HG03095 (cell line): Measurements from ENCODE around the gene TMEM232.
"Not testable (repeated sequence)": the region's sequence is repeated elsewhere in the genome, so short reads cannot be mapped to it uniquely, and the experiment has no call there.

Experiments
- ATAC-seq: cut with Tn5 transposase; IDR thresholded peaks from one replicate; pipeline ENCODE4 v1.9.1; 2021; ENCODE audit warnings: moderate library complexity; ENCODE audit not compliant: unreplicated experiment

Gene TMEM232

DNA sequence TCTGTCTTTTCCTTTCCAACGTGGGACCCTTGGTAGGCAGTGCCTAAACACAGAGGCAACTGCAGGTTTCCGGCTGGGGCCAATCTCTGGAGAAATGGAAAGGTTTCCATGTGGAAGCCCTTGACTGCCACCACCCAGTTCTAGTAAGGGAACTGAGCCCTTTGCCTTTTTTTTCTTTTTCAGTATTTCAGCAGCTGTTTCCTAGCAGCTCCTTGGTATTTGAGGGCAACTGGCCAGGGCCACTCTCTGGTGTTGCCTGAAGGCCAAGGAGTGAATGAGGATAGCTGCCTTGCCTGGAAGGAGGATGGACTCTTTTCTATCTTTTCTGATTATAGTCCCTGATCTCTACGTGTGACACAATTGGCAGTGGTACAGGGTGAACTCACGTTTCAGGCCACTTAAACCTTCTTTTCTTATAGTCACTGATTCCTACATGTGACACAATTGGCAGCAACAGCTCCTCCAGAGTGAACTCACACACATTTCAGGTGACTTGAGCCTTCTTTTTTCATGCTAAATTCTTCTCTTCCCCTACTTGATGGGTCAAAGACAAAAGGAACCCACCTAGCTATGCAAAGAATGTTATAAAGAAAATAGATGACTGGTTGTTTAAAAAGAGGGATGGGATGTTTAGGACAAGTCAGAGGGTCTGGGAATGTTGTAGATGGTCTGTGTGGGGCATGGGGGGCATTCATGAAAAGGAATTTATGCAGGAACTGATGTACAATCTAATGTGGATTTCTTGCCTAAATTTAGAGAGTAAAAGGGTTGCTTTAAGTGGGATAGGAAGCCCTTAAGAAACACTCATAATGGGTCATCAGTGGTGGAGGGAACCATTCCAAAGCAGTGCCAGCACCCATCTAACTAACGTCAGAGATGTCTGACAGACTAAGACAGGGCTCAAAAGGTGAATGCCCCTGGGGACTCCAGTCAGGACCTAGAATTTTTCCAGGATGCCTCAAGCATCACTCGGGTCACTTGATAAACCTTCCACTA is 190.1 kb downstream of the TMEM232 start:
- no peak for ATAC-seq

DNA sequence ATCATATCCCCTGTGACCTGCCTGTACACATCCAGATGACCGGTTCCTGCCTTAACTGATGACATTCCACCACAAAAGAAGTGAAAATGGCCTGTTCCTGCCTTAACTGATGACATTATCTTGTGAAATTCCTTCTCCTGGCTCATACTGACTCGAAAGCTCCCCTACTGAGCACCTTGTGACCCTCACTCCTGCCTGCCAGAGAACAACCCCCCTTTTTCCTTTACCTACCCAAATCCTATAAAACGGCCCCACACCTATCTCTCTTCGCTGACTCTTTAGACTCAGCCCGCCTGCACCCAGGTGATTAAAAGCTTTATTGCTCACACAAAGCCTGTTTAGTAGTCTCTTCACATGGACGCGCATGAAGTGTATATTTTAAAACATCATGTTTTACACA is 191.3 kb downstream of the TMEM232 start:
- not testable (repeated sequence) for ATAC-seq

DNA sequence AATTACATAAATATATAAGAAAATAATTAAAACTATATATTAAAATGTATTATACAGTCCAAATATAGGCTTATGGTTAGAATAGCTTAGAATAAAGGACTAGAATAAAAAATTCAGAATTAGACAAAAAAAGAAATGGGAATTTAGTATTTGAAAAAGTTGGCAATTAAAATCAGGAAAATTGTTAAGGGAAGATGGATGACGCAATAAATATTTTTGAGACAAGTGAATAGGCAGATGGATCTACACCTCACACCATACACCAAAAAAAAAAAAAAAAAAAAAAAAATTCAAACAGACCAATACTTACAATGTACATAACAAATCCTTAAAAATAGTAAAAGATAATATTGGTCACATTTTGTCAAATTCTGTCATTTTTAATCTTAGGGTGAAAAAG is 200.7 kb downstream of the TMEM232 start:
- ATAC-seq, result no peak

DNA sequence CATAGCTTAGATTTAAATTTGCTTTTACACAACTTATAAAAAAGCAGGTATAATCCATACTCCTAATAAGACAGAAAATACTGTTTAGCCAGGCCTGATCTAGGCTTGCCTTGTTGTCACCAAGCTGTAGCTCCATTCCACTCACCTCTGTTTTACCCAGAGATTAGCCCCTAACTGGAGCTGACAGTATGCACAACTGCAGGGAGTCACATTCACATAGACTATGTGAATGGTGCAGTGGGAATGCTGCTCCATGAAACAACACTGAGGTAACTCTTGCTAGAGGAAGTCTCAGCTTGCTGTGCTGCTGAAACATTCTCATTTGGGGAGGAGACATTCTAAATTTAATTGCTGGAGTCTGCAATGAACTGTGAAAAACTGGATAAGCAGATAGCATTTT is 209.1 kb downstream of the TMEM232 start:
- ATAC-seq, result no peak

DNA sequence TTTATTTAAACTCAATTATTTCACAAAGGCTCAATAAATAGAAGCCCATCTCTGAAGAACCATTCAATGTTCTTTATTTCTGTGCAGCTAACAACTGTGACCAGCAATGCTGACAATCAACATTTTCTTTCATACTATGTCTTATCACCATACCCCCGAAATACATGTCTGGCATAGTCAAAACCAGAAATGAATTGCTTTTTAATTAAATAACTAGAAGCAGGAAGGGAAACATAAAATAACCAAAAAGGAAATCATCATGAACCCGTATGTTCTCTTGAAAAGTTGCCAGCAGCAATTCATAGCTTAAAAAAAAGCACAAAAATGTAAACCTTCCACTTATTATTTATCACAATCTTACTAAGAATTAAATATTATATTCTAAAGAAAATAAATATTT is 212.4 kb downstream of the TMEM232 start:
- no peak for ATAC-seq

DNA sequence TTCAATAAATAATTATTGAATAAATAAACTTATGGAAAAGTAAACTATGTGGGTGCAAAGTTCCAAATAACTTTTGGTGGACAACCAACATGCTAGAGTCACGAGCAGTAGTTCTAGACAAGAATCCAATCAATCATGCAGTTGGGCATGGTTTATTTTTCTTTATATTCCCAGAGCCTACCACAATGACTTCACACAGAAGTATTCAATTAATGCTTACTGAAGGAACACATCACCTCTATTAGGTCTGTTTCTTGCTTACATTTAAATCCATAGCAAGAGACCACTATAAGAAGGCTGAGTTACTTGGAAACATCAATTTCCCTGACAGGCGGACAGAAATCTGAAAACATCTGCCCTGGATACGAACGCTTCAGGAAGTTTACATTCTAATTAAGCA is 214.2 kb downstream of the TMEM232 start:
- no peak for ATAC-seq

DNA sequence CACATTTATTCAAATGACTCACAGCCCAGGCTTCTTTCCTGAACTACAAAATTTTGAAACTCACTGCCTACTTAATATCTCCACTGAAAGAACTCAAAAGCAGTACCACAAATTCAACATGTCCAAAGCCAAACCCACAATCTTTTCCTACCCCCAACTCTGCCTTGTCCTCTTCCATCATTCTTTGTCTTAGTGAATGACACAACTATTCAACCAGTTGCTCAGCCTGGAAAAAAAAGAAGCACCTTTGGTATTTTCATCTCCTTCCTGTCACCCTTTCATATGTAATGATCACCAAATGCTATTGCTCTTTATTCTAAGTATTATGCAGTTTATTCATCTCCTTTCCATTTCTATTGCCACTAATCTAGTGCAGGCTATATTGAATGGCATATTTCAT is 216.3 kb downstream of the TMEM232 start:
- ATAC-seq, result no peak

DNA sequence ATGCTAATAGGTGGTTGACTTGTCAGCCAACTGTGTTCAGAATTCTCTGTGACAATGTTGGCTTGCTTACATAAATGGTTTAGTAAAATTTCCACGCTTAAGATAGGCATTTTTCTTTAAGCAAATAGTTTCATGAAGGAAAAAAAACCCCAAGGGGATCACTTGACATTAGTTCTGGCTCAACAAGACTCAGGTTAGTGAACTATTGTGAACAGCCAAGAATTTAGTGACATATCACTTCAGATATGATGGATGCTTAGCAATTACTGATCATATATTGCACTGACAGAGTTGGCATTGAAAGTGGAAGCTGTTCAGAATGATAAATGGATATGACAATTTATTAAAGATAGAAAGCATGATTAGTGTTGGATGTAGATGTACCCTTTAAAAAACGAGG is 218.5 kb downstream of the TMEM232 start:
- ATAC-seq, result no peak

DNA sequence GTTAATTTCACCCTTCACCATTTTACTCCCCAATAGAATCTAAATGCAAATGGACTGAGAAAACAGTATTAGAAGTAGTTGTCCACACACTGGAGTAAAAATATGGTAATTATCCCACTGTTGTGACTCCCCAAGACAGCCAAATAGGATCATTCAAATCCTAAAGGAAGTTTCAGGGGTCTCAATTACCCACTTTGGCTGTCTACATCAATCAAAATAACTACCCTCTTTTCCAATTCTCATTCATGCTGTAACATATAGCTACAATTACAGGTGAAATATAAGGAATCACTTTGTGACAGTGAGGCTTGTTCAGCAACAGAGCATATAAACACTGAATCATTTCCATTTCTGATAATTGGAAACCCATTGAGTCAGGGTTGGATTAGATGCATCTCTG is 220.1 kb downstream of the TMEM232 start:
- ATAC-seq, result no peak

DNA sequence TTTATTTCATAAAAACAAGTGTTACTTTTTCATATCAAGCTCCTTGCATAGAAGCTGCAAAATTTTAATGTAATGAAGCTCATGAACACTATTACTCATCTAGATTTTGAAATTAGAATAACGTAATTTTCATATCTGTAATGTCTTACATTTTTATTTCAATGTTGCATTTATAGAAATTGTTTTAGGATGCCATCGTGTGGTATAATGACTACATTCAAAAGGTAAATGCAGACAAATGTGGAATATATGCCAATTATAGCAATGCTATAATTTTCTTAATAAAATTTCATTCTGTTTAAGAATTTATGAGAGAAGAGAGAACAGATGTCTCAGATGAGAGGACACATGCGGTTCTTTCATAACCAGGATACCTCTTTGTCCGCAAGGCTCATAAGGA is 230.2 kb downstream of the TMEM232 start:
- no peak for ATAC-seq

DNA sequence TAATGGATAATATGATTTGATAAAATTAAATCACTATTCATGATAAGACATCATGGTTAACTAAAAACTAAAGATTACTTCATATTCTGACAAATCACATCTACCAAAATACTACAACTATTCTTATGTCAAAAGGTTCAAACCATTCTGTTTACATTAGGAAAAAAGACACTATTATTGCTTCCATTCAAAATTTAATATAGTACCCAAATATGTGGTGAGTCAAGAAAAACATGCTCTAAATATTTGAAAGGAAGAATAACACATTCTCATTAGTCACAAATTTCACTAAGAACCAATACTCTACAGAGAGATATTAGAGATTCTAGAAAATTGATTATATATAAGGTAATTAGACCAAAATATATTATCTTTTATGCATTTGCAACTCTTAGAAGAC is 234.0 kb downstream of the TMEM232 start:
- ATAC-seq, result no peak

DNA sequence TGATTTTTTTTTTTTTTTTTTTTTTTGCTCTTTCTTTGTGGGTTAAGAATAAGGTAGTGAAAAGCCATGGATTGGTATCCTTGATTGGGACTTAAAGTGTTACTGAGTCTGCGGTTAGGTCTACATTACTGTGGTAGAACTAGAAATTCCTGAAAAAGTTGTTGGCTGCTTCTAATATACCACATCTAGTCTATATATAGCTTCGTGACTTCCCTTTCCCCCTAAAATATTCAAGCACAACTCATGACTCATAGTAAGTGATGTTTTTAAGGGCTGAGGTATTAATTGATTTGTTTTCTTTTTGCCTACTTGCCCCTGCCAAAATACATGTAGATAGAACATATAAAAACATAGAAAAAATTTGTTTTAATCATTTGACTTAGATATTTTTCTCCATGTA is 247.6 kb downstream of the TMEM232 start:
- no peak for ATAC-seq

DNA sequence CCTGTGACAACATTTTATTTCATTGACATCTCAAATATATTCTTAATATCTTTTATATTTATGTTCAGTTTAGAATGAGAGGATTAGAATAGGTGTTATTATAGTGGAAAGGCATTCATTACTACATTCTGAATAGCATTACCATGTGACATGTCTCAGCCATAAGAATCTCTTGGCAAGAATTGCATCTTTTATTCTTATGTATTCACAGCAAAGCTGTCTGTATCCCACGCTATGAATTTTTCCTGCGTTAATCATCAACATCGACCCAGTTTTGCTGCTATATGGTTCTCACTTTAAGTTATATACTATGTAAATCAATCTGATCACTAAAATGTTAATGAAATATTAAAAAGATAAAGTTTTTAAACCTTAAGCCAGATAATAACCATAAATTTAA is 248.6 kb downstream of the TMEM232 start:
- no peak for ATAC-seq

DNA sequence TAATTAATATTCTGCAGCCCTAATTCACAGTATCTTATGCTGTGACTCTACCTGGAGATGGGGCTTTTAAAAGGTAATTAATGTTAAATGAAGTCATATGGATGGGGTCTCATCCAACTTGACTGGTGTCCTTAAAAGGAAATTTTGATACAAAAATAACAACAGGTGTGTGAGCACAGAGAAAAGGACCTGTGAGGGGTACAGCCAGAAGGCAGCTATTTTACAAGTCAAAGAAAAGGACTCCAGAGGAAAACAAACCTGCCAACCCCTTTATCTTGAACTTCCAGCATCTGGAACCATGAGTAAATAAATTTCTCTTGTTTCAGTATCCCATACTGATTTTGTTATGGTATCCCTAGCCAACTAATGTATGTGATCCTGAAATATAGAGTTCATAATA is 250.3 kb downstream of the TMEM232 start:
- no peak for ATAC-seq

DNA sequence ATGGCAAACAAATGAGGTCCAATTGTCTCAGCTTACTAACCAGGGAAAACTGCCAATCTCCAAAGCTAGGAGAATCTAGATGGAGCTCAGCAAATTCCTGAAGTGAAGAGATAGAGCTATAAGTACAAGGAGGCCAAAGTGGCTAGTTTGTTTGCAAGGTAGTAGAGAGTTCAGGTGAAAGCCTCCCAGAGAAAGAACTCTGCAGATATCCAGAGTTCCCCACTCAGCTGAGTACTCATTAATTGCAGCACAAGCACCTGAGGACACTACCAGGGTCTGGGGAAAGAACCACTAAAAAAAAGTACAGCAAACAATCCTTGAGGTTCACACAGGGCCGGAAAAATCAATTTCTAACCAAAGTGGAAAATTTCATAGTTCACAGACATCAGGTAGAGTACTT is 250.9 kb downstream of the TMEM232 start:
- no peak for ATAC-seq

DNA sequence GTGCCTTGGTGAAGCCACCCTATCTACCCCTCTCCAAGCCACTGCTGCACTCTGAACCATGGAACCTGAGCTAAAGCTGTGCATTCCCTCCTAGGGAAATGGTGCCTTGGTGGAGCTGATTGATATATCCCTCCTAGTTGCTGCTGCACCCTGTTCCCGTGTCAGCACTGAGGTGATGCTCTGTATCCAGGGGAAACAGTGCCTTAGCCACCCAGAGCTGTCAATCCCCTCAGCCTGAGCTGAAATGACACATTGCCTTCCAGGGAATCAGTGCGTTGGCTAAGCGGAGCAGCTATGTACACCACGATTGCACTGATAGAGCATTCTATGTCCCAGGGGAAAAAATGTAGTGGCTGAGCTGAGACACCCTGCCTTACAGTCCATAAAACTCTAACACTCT is 257.0 kb downstream of the TMEM232 start:
- no peak for ATAC-seq

DNA sequence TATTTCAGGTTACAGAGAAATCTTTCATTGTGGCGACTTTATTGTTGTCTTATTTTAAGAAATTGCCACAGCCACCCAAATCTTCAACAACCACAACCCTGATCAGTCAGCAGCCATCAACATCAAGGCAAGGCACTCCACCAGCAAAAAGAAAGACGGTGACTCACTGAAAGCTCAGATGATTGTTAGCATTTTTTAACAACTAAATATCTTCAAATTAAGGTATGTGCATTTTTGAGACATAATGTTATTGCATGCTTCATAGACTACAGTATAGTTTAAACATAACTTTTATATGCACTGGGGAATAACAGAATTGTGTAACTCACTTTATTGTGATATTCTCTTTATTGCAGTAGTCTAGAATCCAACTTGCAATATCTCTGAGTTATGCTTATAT is 263.4 kb downstream of the TMEM232 start:
- ATAC-seq, result no peak

DNA sequence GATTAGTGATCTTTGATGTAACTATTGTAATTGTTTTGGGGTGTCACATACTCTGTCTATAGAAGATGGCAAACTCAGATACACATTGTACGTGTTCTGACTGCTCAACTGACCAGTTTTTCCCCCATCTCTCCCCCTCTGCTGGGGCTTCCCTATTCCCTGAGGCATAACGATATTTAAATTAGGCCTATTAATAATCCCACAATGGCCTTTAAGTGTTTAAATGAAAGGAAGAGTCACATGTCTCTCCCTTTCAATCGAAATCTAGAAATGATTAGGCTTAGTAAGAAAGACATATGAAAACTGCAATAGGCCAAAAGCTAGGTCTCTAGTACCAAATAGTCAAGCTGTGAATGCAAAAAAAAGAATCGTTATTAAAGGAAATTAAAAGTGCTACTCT is 265.6 kb downstream of the TMEM232 start:
- ATAC-seq, result peak; percentile 74

DNA sequence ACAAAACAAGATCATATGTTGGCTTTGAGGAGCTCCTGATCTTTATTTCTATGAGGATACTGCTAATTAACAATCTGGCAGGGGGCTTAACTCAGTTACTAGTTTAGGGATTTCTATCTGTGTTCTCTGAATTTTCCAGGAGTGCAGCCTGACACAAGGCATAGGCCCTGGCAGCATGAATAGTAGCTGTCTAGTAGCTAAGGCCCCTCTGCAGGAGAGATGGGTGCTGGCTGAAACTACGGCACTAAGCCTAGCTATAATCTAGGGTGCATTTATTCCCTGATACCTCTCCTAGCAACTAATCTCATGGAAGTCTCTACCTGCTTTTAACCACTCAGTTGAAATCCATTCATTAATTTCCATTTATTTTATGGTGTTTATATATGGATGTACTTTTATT is 268.2 kb downstream of the TMEM232 start:
- no peak for ATAC-seq

DNA sequence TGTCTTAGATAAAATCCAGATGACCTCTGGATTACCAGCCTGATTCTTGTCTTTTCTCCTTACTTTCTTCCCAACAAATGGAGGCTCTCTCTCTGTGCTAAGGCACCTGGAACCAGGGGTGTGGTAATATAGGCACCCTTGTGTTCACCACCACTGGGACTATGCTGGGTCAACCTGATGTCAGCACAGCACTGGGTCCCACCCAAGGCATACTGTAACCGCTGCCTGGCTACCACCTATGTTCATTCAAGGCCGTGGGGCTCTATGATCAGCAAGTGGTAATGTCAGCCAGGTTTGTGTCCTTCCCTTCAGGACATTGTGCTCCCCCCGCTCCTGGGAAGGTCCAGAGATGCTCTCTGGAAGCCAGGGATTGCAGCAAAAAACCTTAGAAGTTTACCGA is 283.6 kb downstream of the TMEM232 start:
- ATAC-seq, result no peak

DNA sequence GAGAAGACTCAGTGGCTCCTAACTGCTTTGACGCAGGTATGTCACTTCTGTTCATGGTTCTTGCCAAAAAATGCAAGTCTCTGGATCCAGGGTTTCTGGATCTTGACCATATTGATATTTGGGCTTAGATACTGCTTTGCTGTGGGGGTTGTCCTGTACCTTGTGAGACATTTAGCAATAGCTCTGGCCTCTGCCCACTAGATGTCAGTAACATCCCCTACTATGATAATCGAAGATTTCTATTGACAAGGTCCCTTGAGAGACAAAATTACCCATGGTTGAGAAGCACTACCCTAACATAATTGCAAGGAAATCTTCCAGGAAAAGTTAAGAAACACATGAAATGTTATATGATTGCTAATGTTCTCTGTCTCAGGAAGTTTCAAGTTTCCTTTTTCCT is 285.4 kb downstream of the TMEM232 start:
- no peak for ATAC-seq

DNA sequence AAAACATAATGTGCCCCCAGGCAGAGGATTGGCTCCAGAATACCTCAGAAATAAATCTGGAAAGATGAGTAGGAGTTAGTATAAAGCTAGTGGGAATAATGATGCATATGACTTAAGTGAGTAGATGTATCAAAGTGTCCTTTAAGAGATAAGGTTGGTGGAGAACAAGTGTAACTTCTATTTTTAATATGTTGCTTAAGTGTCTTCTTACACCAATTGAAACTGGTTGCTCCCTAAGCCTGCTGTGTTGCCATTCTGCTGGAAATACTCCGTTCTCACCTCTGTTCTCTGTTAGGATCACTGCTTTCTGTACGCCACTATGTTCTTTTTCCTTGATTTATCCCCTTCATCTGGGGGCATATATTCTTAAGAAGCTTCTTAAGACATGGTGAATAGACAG is 286.4 kb downstream of the TMEM232 start:
- ATAC-seq, result no peak

DNA sequence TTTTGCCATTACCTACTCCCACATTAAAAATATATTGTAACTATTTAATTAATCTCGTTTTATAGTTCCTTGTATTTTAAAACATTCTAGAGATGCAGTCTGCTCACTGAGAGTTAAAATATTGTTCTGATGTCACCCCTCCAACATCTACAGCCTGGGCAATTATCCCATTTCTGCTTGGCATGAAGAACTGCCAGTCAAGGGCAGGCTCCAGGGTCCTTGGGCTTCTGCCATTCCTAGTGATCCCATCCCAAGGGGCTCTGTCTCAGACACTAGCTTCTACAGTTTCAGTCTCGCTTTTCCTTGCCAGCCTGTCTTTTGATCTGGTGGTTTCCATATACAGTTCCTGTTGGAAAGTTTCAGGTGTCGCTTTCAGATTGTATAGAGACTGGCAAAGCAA is 287.2 kb downstream of the TMEM232 start:
- ATAC-seq, result no peak
